Dendritic cell treated with granulocyte-macrophage colony-stimulating factor and Interleukin-4, amounts not matched to agents 40 ng/mL and 50 ng/mL, for 4 days (primary cell): Measurements from ENCODE around the gene TMEM170B.

Source experiments
- H3K27ac Mint-ChIP-seq: one replicate; pipeline ENCODE4 v1.8.0; 2022; ENCODE audit warnings: mild to moderate bottlenecking, mixed read lengths
- H3K27me3 Mint-ChIP-seq: one replicate; pipeline ENCODE4 v1.8.0; 2022; ENCODE audit warnings: mild to moderate bottlenecking, mixed read lengths
- H3K36me3 Mint-ChIP-seq: one replicate; pipeline ENCODE4 v1.8.0; 2022; ENCODE audit warnings: low read depth, mixed read lengths
- H3K4me1 Mint-ChIP-seq: one replicate; pipeline ENCODE4 v1.8.0; 2022; ENCODE audit warnings: low read depth, mixed read lengths
- H3K4me3 Mint-ChIP-seq: one replicate; pipeline ENCODE4 v1.8.0; 2022; ENCODE audit warnings: mild to moderate bottlenecking, moderate library complexity, mixed read lengths
- H3K9me3 Mint-ChIP-seq: one replicate; pipeline ENCODE4 v1.8.0; 2022; ENCODE audit warnings: mixed read lengths
- intact Hi-C: fragments of 100-400 bp; cut with micrococcal nuclease; formaldehyde crosslinking; loops from one replicate; pipeline ENCODE4 v1.15.0; 2022

The TMEM170B gene

DNA sequence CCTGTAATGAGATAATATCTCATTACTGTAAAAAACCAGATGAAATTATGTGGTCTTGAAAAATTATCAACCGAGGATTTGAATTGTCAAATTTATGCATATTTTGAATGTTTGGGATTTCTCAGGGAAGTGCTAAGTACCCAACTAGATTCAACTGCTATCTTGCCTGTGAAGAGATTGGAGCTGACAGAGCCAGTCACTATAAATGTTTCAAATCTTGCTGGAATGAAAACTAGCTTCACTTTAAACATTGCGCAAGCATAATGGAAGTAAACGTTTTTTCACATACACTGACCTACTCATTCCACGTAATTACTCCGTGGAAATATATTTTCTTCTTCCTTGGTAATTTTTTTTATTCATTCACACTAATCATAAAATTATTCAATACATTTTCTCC lies 46.7 kb downstream of the TMEM170B start:
- Mint-ChIP-seq H3K27ac (no peak overlapping the region), H3K27me3 (no peaks in the 10 kb centered on the region), H3K36me3 (no peaks in the 10 kb centered on the region), H3K4me3 (no peak overlapping the region), H3K9me3 (no peaks in the 10 kb centered on the region), H3K4me1 (peaks cover 19% of the 10 kb centered on the region)
- intact Hi-C loops = loop anchor here (10.0 kb wide), 1 partner anchor 1021 kb away; no protein-coding TSS in a partner anchor

DNA sequence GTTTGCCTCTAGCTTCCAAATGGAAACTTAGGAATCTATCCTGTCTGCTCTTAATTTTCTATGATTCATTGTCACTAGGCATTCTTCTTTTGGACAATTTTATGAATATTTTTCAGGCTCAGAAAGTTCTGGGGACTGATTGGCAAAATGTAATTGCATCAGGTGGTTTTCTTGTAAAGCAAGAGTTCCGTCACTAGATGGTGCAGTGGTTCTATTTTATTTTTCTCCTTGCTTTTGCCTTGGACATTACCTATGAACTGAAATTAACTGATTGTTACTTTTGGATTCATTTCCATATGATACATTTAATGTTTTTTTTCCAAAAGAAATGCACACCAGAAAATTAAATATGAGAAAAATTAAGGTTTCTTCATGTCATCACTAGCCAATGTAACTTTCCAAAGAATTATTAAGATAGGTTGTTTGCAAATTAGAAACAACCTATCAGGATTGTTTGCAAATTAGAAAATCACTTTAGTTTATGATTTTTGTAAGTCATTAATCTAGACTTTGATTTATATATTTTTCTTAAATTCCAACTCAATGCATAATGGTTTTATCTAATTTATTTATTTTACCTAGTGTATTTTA lies 48.0 kb downstream of the TMEM170B start:
- peaks cover 18% of the 10 kb centered on the region for H3K4me1 Mint-ChIP-seq
- H3K9me3 Mint-ChIP-seq = no peaks in the 10 kb centered on the region
- H3K4me3 Mint-ChIP-seq = no peak overlapping the region
- no peaks in the 10 kb centered on the region for H3K27me3 Mint-ChIP-seq
- H3K27ac Mint-ChIP-seq = no peak overlapping the region
- H3K36me3 Mint-ChIP-seq = no peaks in the 10 kb centered on the region
- intact Hi-C loops = loop anchor here (1.0 to 10.0 kb wide), 4 partner anchors 327 to 1307 kb away; partner anchors contain the start of gene EDN1

DNA sequence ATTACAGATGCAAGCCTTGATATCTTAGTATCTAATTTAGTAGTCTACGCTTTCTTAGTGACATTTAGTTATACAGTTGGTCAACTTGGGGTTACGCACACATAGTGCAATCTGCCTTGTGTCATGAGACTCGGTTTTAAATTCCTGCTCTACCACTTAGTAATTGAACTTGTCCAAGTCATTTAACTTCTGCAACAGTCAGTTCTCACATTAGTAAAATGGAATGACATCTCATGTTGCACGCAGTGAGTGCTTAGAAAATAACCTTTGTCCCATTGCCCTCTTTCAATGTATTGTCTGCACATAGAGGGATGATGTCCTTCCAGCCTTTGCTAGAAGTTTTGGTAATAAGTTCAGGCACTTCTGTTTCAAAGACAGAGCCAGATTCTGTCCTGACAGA lies 48.6 kb downstream of the TMEM170B start:
- Mint-ChIP-seq H3K4me1 (peaks cover 12% of the 10 kb centered on the region), H3K27ac (no peak overlapping the region)

DNA sequence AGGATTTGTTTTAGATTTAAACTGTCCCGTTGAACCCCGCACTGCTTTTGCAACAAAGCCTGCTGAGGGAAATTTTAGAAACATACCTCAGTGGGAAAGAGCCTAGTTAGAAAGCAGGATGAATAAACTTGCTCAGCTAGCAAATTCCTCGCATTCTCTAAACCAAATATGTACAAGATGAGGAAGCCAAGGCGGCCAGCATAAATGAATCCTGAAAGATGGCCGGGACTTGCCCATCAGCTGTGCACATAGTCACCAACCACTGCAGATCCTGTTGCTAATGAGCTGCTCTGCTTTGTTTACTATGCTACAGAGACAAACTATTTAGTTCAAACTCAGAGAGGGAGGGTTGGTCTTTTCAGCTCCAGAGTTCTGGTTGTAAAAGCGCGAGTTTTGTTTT lies 49.0 kb downstream of the TMEM170B start:
- Mint-ChIP-seq H3K27ac (no peak overlapping the region), H3K36me3 (no peaks in the 10 kb centered on the region), H3K4me1 (peaks cover 9% of the 10 kb centered on the region), H3K4me3 (no peak overlapping the region), H3K9me3 (no peaks in the 10 kb centered on the region), H3K27me3 (no peaks in the 10 kb centered on the region)
- intact Hi-C loops = loop anchor here (2.0 to 10.0 kb wide), 3 partner anchors 326 to 1306 kb away; no protein-coding TSS in a partner anchor

More for the DNA sequence above, 48.6 kb downstream of the TMEM170B start:
- H3K27me3 Mint-ChIP-seq = no peaks in the 10 kb centered on the region
- no peaks in the 10 kb centered on the region for H3K9me3 Mint-ChIP-seq
- H3K36me3 Mint-ChIP-seq = no peaks in the 10 kb centered on the region
- no peak overlapping the region for H3K4me3 Mint-ChIP-seq
- intact Hi-C loops = loop anchor here (2.0 to 10.0 kb wide), 3 partner anchors 327 to 1306 kb away; no protein-coding TSS in a partner anchor

DNA sequence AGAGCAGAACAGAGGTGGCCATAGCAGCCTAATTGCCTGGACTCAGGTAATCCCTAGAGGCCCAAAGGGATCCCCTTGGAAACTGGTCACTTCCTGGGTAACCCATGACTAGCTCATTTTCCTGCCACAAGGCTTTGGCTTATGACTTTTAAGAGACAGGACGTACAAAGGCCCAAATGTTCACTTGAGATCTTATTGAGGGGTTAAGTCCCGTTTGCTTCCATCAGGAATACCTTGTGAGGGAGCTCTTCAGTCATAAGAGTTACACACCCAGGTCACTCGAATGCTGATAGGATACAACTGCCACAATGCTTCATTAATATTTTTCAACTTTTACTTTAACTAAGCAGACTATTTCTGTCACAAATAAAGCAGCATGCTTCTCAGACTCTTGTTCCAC lies 51.7 kb downstream of the TMEM170B start:
- intact Hi-C loops = loop anchor here (5.0 to 10.0 kb wide), 2 partner anchors 1016 to 1303 kb away; no protein-coding TSS in a partner anchor
- Mint-ChIP-seq H3K27ac (no peak overlapping the region), H3K4me1 (peaks cover 14% of the 10 kb centered on the region), H3K9me3 (no peaks in the 10 kb centered on the region), H3K36me3 (no peaks in the 10 kb centered on the region), H3K4me3 (no peak overlapping the region), H3K27me3 (peaks cover 6% of the 10 kb centered on the region)

DNA sequence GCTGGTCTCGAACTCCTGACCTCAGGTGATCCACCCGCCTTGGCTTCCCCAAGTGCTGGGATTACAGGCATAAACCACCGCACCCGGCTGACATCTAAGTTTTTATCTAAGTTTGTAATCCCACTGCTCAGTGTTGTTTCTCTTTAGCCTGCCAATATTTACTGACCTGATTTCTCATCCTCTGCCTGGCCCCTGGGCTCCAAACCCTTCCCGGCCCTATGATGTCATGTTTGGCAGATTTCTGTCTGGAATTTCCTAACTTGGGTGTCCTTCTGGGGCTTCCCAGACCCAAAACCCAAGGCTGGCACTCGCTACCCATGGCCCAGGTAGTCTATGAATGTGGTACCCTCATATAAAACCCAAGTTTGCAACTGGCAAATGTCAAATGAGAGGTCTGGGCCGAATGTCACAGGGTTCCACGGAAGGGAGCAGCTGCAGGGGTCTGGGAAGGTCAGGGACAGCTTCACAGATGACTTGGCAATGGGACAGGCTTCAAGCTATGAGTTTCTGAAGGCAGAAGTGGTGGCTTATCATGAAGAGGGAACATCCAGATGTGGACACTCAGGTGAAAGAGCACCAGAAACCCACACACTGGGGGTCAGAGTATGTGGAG lies 54.9 kb downstream of the TMEM170B start:
- no peaks in the 10 kb centered on the region for H3K9me3 Mint-ChIP-seq
- no peak overlapping the region for H3K27ac Mint-ChIP-seq
- H3K27me3 Mint-ChIP-seq = peaks cover 9% of the 10 kb centered on the region
- H3K4me3 Mint-ChIP-seq = no peak overlapping the region
- no peaks in the 10 kb centered on the region for H3K36me3 Mint-ChIP-seq
- intact Hi-C loops = no loop called here
- peaks cover 9% of the 10 kb centered on the region for H3K4me1 Mint-ChIP-seq

DNA sequence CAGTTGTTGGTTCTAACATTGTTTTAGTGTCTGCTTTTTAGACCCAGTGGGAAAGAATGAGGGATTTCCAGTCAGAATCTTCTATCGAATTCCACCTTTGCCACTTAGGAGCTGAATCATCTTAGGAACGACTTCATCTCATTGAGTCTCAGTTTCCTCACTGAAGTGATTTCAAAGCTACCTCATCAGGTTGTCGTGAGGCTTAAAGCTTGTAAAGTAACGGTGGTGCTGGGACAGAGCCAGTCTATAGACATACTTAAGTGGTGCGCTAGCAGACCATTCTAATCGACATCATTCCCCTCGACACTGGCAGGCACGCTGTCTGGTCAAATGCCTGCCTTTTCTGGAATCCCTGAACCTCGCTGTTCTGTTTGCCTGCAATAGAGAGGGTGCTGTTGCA lies 55.5 kb downstream of the TMEM170B start:
- Mint-ChIP-seq H3K4me3 (no peak overlapping the region), H3K36me3 (no peaks in the 10 kb centered on the region), H3K4me1 (peaks cover 12% of the 10 kb centered on the region), H3K27me3 (peaks cover 9% of the 10 kb centered on the region), H3K27ac (no peak overlapping the region), H3K9me3 (no peaks in the 10 kb centered on the region)
- intact Hi-C loops = no loop called here

DNA sequence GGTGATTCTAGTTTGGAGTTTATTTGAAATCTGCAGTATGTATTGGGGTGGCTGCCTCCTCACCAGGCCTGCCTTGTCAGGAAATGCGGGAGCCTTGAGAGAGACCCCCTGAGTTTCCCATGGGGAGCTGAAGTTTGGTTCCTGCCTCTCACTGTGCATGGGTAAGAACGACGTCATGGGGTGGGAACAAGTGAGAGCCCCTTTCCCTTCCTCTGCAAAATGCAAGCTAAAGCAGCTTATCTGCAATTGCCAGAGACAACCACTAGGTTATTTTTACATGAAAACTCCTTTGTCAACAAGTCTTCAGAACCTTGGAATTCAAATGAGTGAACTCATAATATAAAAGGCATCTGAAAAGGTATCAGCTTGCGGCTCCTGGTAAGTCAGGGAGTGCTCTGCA lies 58.4 kb downstream of the TMEM170B start:
- H3K4me3 Mint-ChIP-seq = no peak overlapping the region
- peaks cover 31% of the 10 kb centered on the region for H3K4me1 Mint-ChIP-seq
- H3K27me3 Mint-ChIP-seq = peaks cover 9% of the 10 kb centered on the region
- no peaks in the 10 kb centered on the region for H3K36me3 Mint-ChIP-seq
- intact Hi-C loops = no loop called here
- no peaks in the 10 kb centered on the region for H3K9me3 Mint-ChIP-seq
- H3K27ac Mint-ChIP-seq = no peak overlapping the region

DNA sequence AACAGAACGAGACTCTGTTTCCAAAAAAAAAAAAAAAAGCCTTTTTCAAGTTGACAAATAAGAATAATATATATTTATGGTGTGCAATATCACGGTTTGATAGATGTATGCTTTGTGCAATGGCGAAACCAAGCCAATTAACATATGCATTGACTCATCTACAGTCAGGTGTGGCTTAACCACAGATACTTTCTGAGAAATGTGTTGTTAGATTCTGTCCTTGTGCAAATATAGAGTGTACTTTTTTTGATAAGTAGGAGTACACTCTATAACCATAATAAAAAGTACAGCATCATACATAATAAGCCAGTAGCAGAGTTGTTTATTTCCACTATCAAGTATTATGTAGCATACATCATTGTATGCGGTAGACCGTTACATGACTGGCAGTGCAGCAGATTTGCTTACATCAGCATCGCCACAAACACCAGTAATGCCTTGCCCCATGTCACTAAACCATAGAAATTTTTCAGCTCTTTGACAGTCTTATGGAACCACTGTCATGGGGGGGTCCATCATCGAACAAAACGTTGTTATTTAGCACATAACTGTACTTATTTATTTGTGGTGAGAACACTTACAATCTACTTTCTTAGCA lies 59.2 kb downstream of the TMEM170B start:
- Mint-ChIP-seq H3K4me3 (no peak overlapping the region), H3K36me3 (no peaks in the 10 kb centered on the region), H3K27me3 (peaks cover 9% of the 10 kb centered on the region), H3K9me3 (no peaks in the 10 kb centered on the region), H3K27ac (no peak overlapping the region), H3K4me1 (peaks cover 34% of the 10 kb centered on the region)
- intact Hi-C loops = no loop called here

DNA sequence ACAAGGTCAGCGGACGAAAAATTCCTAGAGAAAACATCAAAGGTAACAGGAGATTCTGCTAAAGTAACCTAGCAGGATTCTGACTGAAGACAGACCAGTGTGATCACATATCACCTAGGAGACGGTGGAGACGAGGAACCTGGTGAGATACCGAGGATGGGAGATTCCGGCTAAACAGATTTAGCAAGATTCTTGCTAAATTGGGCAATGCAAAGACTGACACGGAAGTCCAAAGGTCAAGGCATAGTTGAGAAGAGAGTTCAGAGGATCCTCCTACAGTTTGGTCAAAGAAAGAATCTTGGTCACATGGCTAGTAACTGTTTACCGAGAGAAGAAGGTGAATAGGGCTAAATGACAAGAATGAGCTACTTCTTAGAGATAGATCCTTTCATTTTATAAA lies 61.1 kb downstream of the TMEM170B start:
- H3K4me3 Mint-ChIP-seq = no peak overlapping the region
- peaks cover 11% of the 10 kb centered on the region for H3K27me3 Mint-ChIP-seq
- intact Hi-C loops = no loop called here
- no peak overlapping the region for H3K27ac Mint-ChIP-seq
- H3K9me3 Mint-ChIP-seq = no peaks in the 10 kb centered on the region
- H3K36me3 Mint-ChIP-seq = no peaks in the 10 kb centered on the region
- peaks cover 48% of the 10 kb centered on the region for H3K4me1 Mint-ChIP-seq

DNA sequence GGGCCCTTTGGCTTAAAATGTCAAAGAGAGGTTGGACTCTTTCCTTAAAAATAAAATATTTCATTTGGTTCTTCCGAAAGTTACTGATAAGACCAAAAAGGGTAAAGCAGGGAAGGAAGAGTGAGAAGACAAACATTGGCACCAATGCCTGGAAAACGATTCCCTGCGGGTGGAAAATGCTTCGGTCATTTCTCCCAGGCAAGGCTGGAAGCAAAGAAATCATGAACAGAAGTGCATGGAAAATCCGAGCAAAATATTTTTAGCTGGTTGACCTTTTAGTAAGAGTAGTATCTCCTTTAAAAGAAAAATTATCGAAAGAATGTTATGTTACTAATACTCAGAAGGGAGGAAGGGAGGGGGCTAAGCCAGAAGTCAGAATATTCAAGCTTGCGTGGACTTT lies 62.7 kb downstream of the TMEM170B start:
- peaks cover 64% of the 10 kb centered on the region for H3K4me1 Mint-ChIP-seq
- H3K4me3 Mint-ChIP-seq = no peak overlapping the region
- H3K36me3 Mint-ChIP-seq = no peaks in the 10 kb centered on the region
- H3K27ac Mint-ChIP-seq = no peak overlapping the region
- H3K27me3 Mint-ChIP-seq = peaks cover 9% of the 10 kb centered on the region
- no peaks in the 10 kb centered on the region for H3K9me3 Mint-ChIP-seq
- intact Hi-C loops = no loop called here

DNA sequence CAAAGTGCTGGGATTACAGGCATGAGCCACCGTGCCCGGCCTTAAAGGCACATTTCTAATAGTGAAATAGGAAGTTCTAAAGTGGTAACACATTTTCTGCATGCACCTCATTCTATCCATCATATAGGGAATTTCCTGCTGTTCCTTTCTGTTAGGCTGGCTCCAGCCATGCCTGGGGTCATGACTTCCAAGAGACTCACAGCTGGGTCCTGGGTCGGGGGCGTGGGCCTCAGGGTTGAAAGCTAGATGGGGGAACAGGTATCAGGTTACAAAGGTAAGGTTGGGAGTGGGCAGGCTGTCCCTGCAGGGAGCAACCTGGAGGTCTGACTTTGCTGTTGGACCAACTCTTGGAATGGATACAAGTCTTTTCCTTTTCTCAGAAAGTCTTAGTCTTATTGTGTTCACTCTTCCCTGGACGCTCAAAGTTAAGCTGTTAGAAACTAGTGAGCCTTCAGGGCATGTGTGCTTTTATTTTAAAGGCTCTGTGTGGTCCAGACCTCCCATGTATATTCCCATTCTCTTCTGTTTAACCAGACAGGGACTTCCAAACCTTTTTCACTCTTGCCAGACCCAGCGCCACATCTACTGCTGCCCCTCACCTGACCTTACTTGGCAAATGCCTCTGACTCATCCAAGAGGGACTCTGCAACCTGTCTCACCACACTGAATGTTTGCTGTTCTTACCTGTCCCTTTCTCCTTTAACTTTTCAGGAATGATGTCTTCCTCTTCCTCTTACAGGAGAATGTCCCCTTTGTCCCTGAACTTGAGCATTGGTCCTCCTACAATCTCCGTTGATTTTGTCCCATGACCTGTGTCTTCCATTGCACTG lies 64.4 kb downstream of the TMEM170B start:
- intact Hi-C loops = no loop called here
- Mint-ChIP-seq H3K27ac (peak overlapping the region; percentile 13), H3K4me3 (no peak overlapping the region), H3K27me3 (peaks cover 9% of the 10 kb centered on the region), H3K36me3 (no peaks in the 10 kb centered on the region), H3K4me1 (peaks cover 69% of the 10 kb centered on the region), H3K9me3 (no peaks in the 10 kb centered on the region)

DNA sequence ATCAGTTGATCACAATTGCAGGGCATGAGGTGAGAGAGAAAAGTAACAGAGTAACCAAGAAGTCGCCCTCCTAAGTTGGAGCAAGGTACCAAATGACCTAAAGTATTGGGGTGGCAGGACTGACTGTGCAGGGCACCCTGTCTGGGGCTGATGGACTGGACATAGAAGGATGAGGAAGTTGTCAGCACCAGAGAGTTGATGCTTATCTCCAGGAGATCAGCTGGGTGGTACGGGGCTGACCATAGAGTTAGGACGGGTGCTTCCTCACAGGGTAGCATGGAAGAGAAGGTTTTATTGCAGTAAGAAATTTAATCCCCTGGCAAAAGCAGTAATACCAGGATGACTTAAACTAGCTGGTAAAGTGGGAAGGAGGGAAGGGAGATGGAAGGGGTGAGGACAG lies 66.7 kb downstream of the TMEM170B start:
- intact Hi-C loops = no loop called here
- Mint-ChIP-seq H3K4me3 (no peak overlapping the region), H3K4me1 (peaks cover 54% of the 10 kb centered on the region), H3K36me3 (no peaks in the 10 kb centered on the region), H3K9me3 (no peaks in the 10 kb centered on the region), H3K27ac (no peak overlapping the region), H3K27me3 (peaks cover 11% of the 10 kb centered on the region)
